Cardiac muscle cell (in vitro differentiated cells and primary cell): ENCODE results near the gene SBF1. TPM values are rescaled to one million over a fixed set of nuclear protein-coding genes. Genes with fewer than 3 reads are reported as not detected.

Experiments used
- DNase-seq, 2 donors: peaks; one replicate each; pipeline versions ENCODE4 v3.0.0 to v3.0.0-alpha.2; 2010 to 2017; ENCODE audit warnings: low read depth in 1 of 2, low spot score in 1 of 2
- H3K27ac ChIP-seq: fragments of 200-600 bp; sonication (generic); 2 replicates; pipeline ENCODE4 v1.5.1; 2016
- H3K27me3 ChIP-seq: fragments of 200-600 bp; sonication (generic); 2 replicates; pipeline ENCODE4 v1.6.0; 2016; ENCODE audit warnings: control low read depth
- H3K36me3 ChIP-seq: fragments of 200-600 bp; sonication (generic); 2 replicates; pipeline ENCODE4 v1.5.1; 2016; ENCODE audit warnings: control low read depth
- H3K4me1 ChIP-seq: fragments of 200-600 bp; sonication (generic); 2 replicates; pipeline ENCODE4 v1.8.1; 2017; ENCODE audit warnings: low read depth, mild to moderate bottlenecking, mixed run types
- H3K4me3 ChIP-seq: fragments of 200-600 bp; sonication (generic); 2 replicates; pipeline ENCODE4 v1.5.1; 2016; ENCODE audit warnings: mild to moderate bottlenecking
- H3K9me3 ChIP-seq: fragments of 200-600 bp; sonication (generic); 2 replicates; pipeline ENCODE4 v1.5.1; 2017; ENCODE audit warnings: low read depth, mild to moderate bottlenecking, control low read depth
- polyA plus RNA-seq: library from polyadenylated mRNA; unstranded; fragments of >200 nt; fragmentation: Nextera tagmentation; extraction: Ambion mirVana; gene quantifications from 2 replicates; pipeline ENCODE4 v1.2.1, GENCODE V29; 2016
- total RNA-seq: library from RNA; depleted of rRNA; stranded (reverse); fragments of >200 nt; gene quantifications from 2 replicates; pipeline ENCODE4 v1.2.3, GENCODE V29; 2016
- TF ChIP-seq, protein P1 (sequence below): IDR thresholded peaks from 2 replicates; pipeline ENCODE4 v1.5.1; 2012; ENCODE audit warnings: low read depth, mild to moderate bottlenecking, low read length

SBF1 gene
- total and polyA plus RNA-seq, 2 experiments from 2014 or later: 39.1 to 111 TPM

DNA sequence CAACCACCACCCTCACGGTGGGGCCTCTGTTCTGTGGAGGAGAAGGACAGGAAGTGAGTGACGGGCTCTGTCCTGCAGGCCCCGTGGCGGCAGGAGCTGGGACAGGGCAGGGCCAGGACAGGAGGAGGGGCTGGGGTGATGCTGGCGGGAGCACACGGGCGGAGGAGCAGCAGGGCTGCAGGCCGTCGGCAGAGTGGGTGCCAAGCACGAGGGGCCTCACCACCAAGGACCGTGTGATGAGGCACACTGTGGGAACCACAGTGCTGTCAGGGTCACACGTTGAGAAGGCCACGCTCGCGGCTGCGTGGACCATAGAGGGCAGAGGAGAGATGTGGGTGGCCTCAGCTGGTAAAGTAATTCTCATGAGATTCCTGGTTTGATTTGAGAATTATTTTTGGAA lies 42.1 kb upstream of the SBF1 start:
- DNase-seq: no peak
- Histone ChIP-seq H3K27me3 (no peaks in the 10 kb centered on the region), H3K27ac (no peak overlapping the region), H3K9me3 (no peaks in the 10 kb centered on the region), H3K36me3 (peaks cover 14% of the 10 kb centered on the region), H3K4me3 (no peak overlapping the region), H3K4me1 (no peaks in the 10 kb centered on the region)
- TF ChIP-seq, protein P1, sequence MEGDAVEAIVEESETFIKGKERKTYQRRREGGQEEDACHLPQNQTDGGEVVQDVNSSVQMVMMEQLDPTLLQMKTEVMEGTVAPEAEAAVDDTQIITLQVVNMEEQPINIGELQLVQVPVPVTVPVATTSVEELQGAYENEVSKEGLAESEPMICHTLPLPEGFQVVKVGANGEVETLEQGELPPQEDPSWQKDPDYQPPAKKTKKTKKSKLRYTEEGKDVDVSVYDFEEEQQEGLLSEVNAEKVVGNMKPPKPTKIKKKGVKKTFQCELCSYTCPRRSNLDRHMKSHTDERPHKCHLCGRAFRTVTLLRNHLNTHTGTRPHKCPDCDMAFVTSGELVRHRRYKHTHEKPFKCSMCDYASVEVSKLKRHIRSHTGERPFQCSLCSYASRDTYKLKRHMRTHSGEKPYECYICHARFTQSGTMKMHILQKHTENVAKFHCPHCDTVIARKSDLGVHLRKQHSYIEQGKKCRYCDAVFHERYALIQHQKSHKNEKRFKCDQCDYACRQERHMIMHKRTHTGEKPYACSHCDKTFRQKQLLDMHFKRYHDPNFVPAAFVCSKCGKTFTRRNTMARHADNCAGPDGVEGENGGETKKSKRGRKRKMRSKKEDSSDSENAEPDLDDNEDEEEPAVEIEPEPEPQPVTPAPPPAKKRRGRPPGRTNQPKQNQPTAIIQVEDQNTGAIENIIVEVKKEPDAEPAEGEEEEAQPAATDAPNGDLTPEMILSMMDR: no peak

DNA sequence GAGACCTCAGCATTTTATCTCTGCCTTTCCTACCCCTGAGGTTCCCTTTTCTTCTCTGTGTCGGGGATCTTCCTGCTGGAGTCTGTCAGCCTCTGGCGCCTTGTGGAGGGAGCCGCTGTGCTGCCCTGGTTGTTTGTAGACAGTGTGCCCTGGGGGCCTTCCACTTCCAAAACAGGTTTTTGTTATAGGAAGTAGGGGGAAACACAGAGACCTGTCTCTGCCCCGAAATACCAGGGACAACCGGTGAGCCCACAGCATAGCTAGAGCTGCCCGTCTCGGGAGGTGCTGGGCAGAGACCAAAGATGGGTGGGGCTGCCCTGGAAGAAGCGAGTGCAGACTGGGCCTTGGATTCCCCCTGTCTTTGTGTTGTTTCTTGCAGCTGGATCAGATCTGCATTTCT lies 41.2 kb upstream of the SBF1 start:
- H3K27ac ChIP-seq: no peak overlapping the region
- no peaks in the 10 kb centered on the region for H3K27me3 ChIP-seq
- TF ChIP-seq, protein P1: no peak
- no peak overlapping the region for H3K4me3 ChIP-seq
- H3K36me3 ChIP-seq: peaks cover 14% of the 10 kb centered on the region
- H3K4me1 ChIP-seq: no peaks in the 10 kb centered on the region
- no peak for DNase-seq
- H3K9me3 ChIP-seq: no peaks in the 10 kb centered on the region

DNA sequence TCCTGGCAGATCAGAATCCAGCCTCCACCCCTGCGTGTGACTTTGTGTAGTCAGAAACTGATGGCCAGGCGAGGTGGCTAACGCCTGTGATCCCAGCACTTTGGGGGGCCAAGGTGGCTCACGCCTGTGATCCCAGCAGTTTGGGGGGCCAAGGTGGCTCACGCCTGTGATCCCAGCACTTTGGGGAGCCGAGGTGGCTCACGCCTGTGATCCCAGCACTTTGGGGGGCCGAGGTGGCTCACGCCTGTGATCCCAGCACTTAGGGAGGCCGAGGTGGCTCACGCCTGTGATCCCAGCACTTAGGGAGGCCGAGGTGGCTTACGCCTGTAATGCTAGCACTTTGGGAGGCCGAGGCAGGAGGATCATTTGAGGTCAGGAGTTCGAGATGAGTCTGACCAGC lies 38.3 kb upstream of the SBF1 start:
- Histone ChIP-seq H3K9me3 (no peaks in the 10 kb centered on the region), H3K27ac (no peak overlapping the region), H3K4me3 (no peak overlapping the region), H3K27me3 (no peaks in the 10 kb centered on the region), H3K36me3 (peaks cover 7% of the 10 kb centered on the region), H3K4me1 (peaks cover 8% of the 10 kb centered on the region)
- no peak for DNase-seq
- TF ChIP-seq, protein P1: no peak

DNA sequence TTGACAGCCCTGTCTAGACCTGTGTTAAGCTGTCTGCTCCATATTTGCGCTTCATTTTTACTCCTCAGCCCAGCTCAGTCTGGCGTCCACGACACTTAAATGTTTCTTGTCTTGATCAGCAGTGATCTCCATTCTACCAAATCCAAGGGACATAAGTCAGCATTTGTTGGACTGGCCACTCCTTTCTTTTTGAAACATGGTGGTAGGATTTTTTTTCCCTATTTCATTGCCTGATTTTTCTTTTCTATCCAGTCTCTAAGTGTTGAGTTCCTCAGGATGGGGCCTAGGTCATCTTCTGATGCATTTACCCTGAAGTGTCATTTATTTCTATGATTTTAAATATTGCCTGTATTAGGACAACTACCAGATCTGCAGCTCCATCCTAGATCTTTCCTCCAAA lies 34.1 kb upstream of the SBF1 start:
- TF ChIP-seq, protein P1: no peak
- Histone ChIP-seq H3K4me3 (peak overlapping the region; percentile 58), H3K27me3 (no peaks in the 10 kb centered on the region), H3K27ac (no peak overlapping the region), H3K9me3 (no peaks in the 10 kb centered on the region), H3K4me1 (peaks cover 8% of the 10 kb centered on the region), H3K36me3 (peaks cover 8% of the 10 kb centered on the region)
- DNase-seq: no peak

DNA sequence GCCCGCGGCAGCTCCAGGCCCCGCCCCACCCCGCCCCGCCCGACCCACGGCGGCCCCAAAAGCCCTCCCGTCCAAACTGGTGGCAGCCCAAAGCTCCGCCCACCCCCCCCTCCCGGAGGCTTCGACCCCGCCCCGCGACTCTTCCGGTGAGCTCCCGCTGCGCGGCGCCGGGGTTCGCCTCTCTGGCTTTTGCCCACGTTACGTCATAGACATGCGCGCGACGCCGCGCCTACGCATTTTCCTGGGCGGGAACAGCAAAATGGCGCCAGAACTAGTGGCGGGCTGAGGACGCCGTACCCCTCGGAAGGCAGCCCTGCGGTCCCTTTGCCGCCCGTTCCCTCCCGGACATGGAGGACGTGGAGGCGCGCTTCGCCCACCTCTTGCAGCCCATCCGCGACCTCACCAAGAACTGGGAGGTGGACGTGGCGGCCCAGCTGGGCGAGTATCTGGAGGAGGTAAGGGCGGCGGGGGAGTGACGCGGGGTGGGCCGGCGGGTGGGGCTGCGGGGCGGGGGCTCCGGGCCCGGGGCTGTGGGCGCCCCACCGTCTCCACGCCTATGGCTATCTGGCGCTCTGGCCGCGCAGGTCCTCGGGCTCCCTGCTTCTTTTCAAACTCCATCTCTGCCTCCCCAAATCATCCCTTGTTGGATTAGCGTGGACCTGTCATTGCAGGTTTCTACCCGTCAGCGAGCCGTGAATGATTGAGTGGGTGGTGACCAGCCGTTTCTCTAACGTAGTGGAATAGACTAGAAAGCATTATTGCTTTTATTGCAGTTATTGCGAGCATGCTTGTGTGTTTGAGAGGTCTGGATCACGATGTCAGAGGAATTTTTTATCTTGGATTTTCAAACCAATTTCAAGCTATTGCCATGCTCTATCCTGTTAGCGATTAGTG lies 33.4 kb upstream of the SBF1 start, which contains the start of gene NCAPH2:
Gene NCAPH2 (plus strand): TSS at position 234 of the 894 bp plus-strand sequence. CDS start 114 bp downstream, at position 348.
- Histone ChIP-seq H3K4me1 (peaks cover 8% of the 10 kb centered on the region), H3K9me3 (no peaks in the 10 kb centered on the region), H3K4me3 (peak within 1 kb of the TSS; percentile 82), H3K36me3 (peaks cover 8% of the 10 kb centered on the region), H3K27me3 (no peaks in the 10 kb centered on the region), H3K27ac (peak within 1 kb of the TSS; percentile 80)
- DNase-seq: peak in 1 of 2 donors; percentile 98
- TF ChIP-seq, protein P1: no peak
